HEK293T (cell line): Measurements from ENCODE around the gene CACNG7.

ENCODE experiments used
- ARNT ChIP-seq: fragments of 450-650 bp; IDR thresholded peaks from 2 replicates; pipeline ENCODE4 v1.6.1; 2017; ENCODE audit warnings: mild to moderate bottlenecking
- BHLHE40 ChIP-seq: fragments of 450-650 bp; IDR thresholded peaks from 2 replicates; pipeline ENCODE4 v1.6.1; 2016; ENCODE audit warnings: mild to moderate bottlenecking, moderate library complexity, borderline replicate concordance
- CTBP1 ChIP-seq: fragments of 450-650 bp; IDR thresholded peaks from 2 replicates; pipeline ENCODE4 v1.6.1; 2016; ENCODE audit warnings: borderline replicate concordance
- ELF4 ChIP-seq: fragments of 450-650 bp; IDR thresholded peaks from 2 replicates; pipeline ENCODE4 v1.6.1; 2017; ENCODE audit warnings: antibody characterized with exemption
- FOXA1 ChIP-seq: fragments of 450-650 bp; IDR thresholded peaks from 2 replicates; pipeline ENCODE4 v1.6.1; 2016; ENCODE audit warnings: mild to moderate bottlenecking
- FOXK2 ChIP-seq: fragments of 450-650 bp; IDR thresholded peaks from 2 replicates; pipeline ENCODE4 v1.6.1; 2016; ENCODE audit warnings: mild to moderate bottlenecking
- FOXM1 ChIP-seq: fragments of 450-650 bp; IDR thresholded peaks from 2 replicates; pipeline ENCODE4 v1.6.1; 2017; ENCODE audit warnings: mild to moderate bottlenecking, borderline replicate concordance
- L3MBTL2 ChIP-seq: fragments of 450-650 bp; conservative IDR thresholded peaks from 2 replicates; pipeline ENCODE4 v1.6.1; 2016; ENCODE audit warnings: mild to moderate bottlenecking
- NFRKB ChIP-seq: fragments of 450-650 bp; IDR thresholded peaks from 2 replicates; pipeline ENCODE4 v1.6.1; 2016; ENCODE audit warnings: mild to moderate bottlenecking, moderate library complexity
- SP1 ChIP-seq: fragments of 450-650 bp; IDR thresholded peaks from 2 replicates; pipeline ENCODE4 v1.6.1; 2017
- SUZ12 ChIP-seq: fragments of 450-650 bp; IDR thresholded peaks from 2 replicates; pipeline ENCODE4 v1.6.1; 2016; ENCODE audit warnings: mild to moderate bottlenecking
- TARDBP ChIP-seq: fragments of 450-650 bp; IDR thresholded peaks from 2 replicates; pipeline ENCODE4 v1.6.1; 2016
- ZNF384 ChIP-seq: fragments of 450-650 bp; IDR thresholded peaks from 2 replicates; pipeline ENCODE4 v1.6.1; 2016

DNA sequence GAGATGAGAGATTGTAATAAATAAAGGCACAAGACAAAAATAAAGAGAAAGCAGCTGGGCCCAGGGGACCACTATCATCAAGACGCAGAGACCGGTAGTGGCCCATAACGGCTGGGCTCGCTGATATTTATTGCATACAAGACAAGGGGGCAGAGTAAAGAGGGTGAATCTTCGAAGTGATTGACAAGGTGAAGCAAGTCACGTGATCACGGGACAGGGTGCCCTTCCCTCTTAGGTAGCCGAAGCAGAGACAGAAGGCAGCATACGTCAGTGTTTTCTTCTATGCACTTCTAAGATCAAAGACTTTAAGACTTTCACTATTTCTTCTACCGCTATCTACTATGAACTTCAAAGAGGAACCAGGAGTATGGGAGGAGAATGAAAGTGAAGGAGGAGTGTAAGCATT, 31.7 kb upstream of the CACNG7 start:
- TF ChIP-seq SP1 (no peak), FOXK2 (no peak), FOXA1 (no peak), ZNF384 (no peak), TARDBP (no peak), L3MBTL2 (no peak), BHLHE40 (no peak), ARNT (no peak), SUZ12 (no peak), CTBP1 (no peak), FOXM1 (no peak), NFRKB (no peak), ELF4 (no peak)
